GM12878 (cell line): ENCODE results near the gene CDCA8. TPM values are rescaled to one million over a fixed set of nuclear protein-coding genes. Genes with fewer than 3 reads are reported as not detected.

Experiments used
- ATAC-seq: fragments of 200-7000 bp; cut with Tn5 transposase; 3 replicates; pipeline ENCODE4 v1.9.1; 2020; ENCODE audit warnings: mild to moderate bottlenecking, moderate library complexity
- BruUV-seq: library from RNA; stranded (reverse); fragments of 400-500 nt; replicated peaks from 2 replicates; lab custom pipeline; 2021; lab: Mats Ljungman, UMichigan
- CTCF ChIA-PET: fragments of 300-600 bp; sonication (Branson Sonifier 250); formaldehyde crosslinking; extraction: SDS; loops from one replicate; lab custom pipeline; 2021; ENCODE audit warnings: inconsistent platforms; lab: Yijun Ruan, JAX
- POLR2A ChIA-PET: fragments of 350-600 bp; formaldehyde crosslinking; extraction: SDS; loops from one replicate; lab custom pipeline; 2021; ENCODE audit warnings: inconsistent platforms; lab: Charles Lee
- RAD21 ChIA-PET: fragments of 300-600 bp; sonication (Branson Sonifier 250); formaldehyde crosslinking; loops from one replicate; lab custom pipeline; 2023; ENCODE audit warnings: antibody characterized with exemption; ENCODE audit not compliant: unreplicated experiment; lab: Charles Lee
- SMC1A ChIA-PET: fragments of 300-600 bp; sonication (Branson Sonifier 250); formaldehyde crosslinking; loops from one replicate; lab custom pipeline; 2023; ENCODE audit not compliant: unreplicated experiment, uncharacterized antibody; lab: Charles Lee
- DNase-seq: peaks from one replicate; pipeline ENCODE4 v3.0.0-alpha.2; 2011; ENCODE audit warnings: low read depth, low spot score
- FAIRE-seq: peaks from 3 replicates; lab custom pipeline; 2011; peaks lifted over from hg19 to GRCh38; lab: Jason Lieb, UNC
- H2AFZ ChIP-seq: 2 replicates; pipeline ENCODE4 v1.6.0; 2011; ENCODE audit warnings: low read depth, low read length, control low read depth; ENCODE audit not compliant: control insufficient read depth
- H3K27ac ChIP-seq: 2 replicates; pipeline ENCODE4 v1.5.1; 2011; ENCODE audit warnings: control low read depth; ENCODE audit not compliant: control insufficient read depth, insufficient read depth
- H3K27me3 ChIP-seq, 2 experiments: replicated peaks in 1 of 2; 2 replicates each; pipeline versions ENCODE4 v1.6.0 to v1.6.1; 2011; ENCODE audit warnings: low read length in 1 of 2; ENCODE audit not compliant: control insufficient read depth in 2 of 2, insufficient read depth in 2 of 2
- H3K36me3 ChIP-seq, 2 experiments: 2 replicates each; pipeline ENCODE4 v1.5.1; 2011; ENCODE audit warnings: low read length in 1 of 2; ENCODE audit not compliant: control insufficient read depth in 2 of 2, insufficient read depth in 2 of 2
- H3K4me1 ChIP-seq: 2 replicates; pipeline ENCODE4 v1.6.1; 2011; ENCODE audit warnings: mild to moderate bottlenecking, low read length, moderate library complexity, mixed read lengths; ENCODE audit not compliant: control insufficient read depth, insufficient read depth
- H3K4me2 ChIP-seq: 2 replicates; pipeline ENCODE4 v1.6.0; 2011; ENCODE audit warnings: control low read depth; ENCODE audit not compliant: control insufficient read depth, insufficient read depth
- H3K4me3 ChIP-seq: fragments of 200-600 bp; sonication (generic); 2 replicates; pipeline ENCODE4 v1.5.1; 2016
- H3K79me2 ChIP-seq: 2 replicates; pipeline ENCODE4 v1.6.0; 2011; ENCODE audit warnings: low read length; ENCODE audit not compliant: control insufficient read depth, insufficient read depth
- H3K9ac ChIP-seq: 2 replicates; pipeline ENCODE4 v1.8.0; 2011; ENCODE audit warnings: low read length, control low read depth, mixed read lengths; ENCODE audit not compliant: control insufficient read depth, insufficient read depth
- H3K9me3 ChIP-seq: replicated peaks from 3 replicates; pipeline ENCODE4 v1.5.1; 2011; ENCODE audit warnings: mild to moderate bottlenecking, low read length; ENCODE audit not compliant: control insufficient read depth, insufficient read depth
- H4K20me1 ChIP-seq: 2 replicates; pipeline ENCODE4 v1.6.0; 2011; ENCODE audit not compliant: control insufficient read depth, insufficient read depth
- E2F4 ChIP-seq: IDR thresholded peaks from 2 replicates; pipeline ENCODE4 v1.6.1; 2012; ENCODE audit warnings: low read depth, low read length, improper control_type of control experiment
- E4F1 ChIP-seq: fragments of 450-650 bp; IDR thresholded peaks from 2 replicates; pipeline ENCODE4 v1.6.1; 2018; ENCODE audit warnings: borderline replicate concordance, mild to moderate bottlenecking; ENCODE audit not compliant: partially characterized antibody
- ESRRA ChIP-seq: IDR thresholded peaks from 2 replicates; pipeline ENCODE4 v1.6.1; 2012; ENCODE audit warnings: mild to moderate bottlenecking, low read length, improper control_type of control experiment
- ETV6 ChIP-seq, 2 experiments: fragments of 450-650 bp in 1 of 2; IDR thresholded peaks in 1 of 2; conservative IDR thresholded peaks in 1 of 2; 2 replicates each; pipeline ENCODE4 v1.6.1; 2014; ENCODE audit warnings: antibody characterized with exemption in 1 of 2, borderline replicate concordance in 1 of 2, low read depth in 1 of 2, mild to moderate bottlenecking in 1 of 2, moderate library complexity in 1 of 2
- EZH2 ChIP-seq: IDR thresholded peaks from 2 replicates; pipeline ENCODE4 v1.6.1; 2012; ENCODE audit warnings: low read depth, mild to moderate bottlenecking, control low read depth, inconsistent platforms, low read length, borderline replicate concordance; ENCODE audit not compliant: control insufficient read depth
- HSF1 ChIP-seq: fragments of 150-350 bp; IDR thresholded peaks from 2 replicates; pipeline ENCODE4 v1.6.1; 2014; ENCODE audit warnings: mild to moderate bottlenecking, low read depth, low read length
- KDM1A ChIP-seq: fragments of 200-600 bp; sonication (generic); IDR thresholded peaks from 2 replicates; pipeline ENCODE4 v1.6.1; 2016; ENCODE audit warnings: borderline replicate concordance
- MYB ChIP-seq: fragments of 150-350 bp; IDR thresholded peaks from 2 replicates; pipeline ENCODE4 v1.6.1; 2014; ENCODE audit warnings: mild to moderate bottlenecking, low read depth, low read length, borderline replicate concordance
- NR2F1 ChIP-seq: fragments of 450-650 bp; conservative IDR thresholded peaks from 2 replicates; pipeline ENCODE4 v1.6.1; 2017; ENCODE audit warnings: mild to moderate bottlenecking
- SIX5 ChIP-seq: IDR thresholded peaks from 2 replicates; pipeline ENCODE4 v1.6.1; 2011; ENCODE audit warnings: mild to moderate bottlenecking, low read depth, low read length, moderate library complexity; ENCODE audit not compliant: severe bottlenecking
- SUZ12 ChIP-seq: fragments of 200-600 bp; sonication (generic); IDR thresholded peaks from one replicate; pipeline ENCODE4 v1.6.1; 2018; ENCODE audit warnings: antibody characterized with exemption, mild to moderate bottlenecking; ENCODE audit not compliant: unreplicated experiment
- TCF7 ChIP-seq: IDR thresholded peaks from 2 replicates; pipeline ENCODE4 v1.6.1; 2014; ENCODE audit warnings: antibody characterized with exemption, borderline replicate concordance
- ZBTB11 ChIP-seq: fragments of 450-650 bp; formaldehyde crosslinking; IDR thresholded peaks from 2 replicates; pipeline ENCODE4 v1.5.0; 2022; ENCODE audit warnings: mild to moderate bottlenecking, missing genetic modification characterization
- ZSCAN29 ChIP-seq: fragments of 450-650 bp; IDR thresholded peaks from 2 replicates; pipeline ENCODE4 v1.6.1; 2017; ENCODE audit warnings: mild to moderate bottlenecking, moderate library complexity
- WGBS: methylation state at CpG from one replicate; pipeline ENCODE4 v1.1.6; 2016; ENCODE audit warnings: low lambda C conversion rate; ENCODE audit not compliant: insufficient replicate concordance, insufficient coverage; ENCODE audit errors: missing lambda C conversion rate; 5-methylcytosine and 5-hydroxymethylcytosine counted together
- in situ Hi-C: fragments of 300-500 bp; cut with MboI; formaldehyde crosslinking; loops from 9 replicates; pipeline ENCODE4 v1.14.3; 2018; ENCODE audit warnings: mixed read lengths
- intact Hi-C: fragments of 100-400 bp; cut with micrococcal nuclease; formaldehyde crosslinking; loops from one replicate; pipeline ENCODE4 v1.14.2; 2022; ENCODE audit not compliant: unreplicated experiment
- polyA plus RNA-seq, 11 experiments: library from polyadenylated mRNA; depleted of rRNA in 4 of 11; unstranded in 6 of 11; stranded (reverse) in 5 of 11; fragments of >200 nt; fragmentation: Nextera tagmentation in 4 of 11; fragmentation: Illumina TruSeq in 1 of 11; extraction: Ambion mirVana in 4 of 11; extraction: Trizol in 1 of 11; gene quantifications; 1 replicate in 1 of 11; 2 replicates in 10 of 11; pipeline versions ENCODE4 v1.2.1 to v1.2.3, GENCODE V29; 2011 to 2016; ENCODE audit warnings: inconsistent platforms in 2 of 11, missing spikeins in 2 of 11, low read depth in 1 of 11
- total RNA-seq, 4 experiments: library from RNA; depleted of rRNA in 3 of 4; stranded (reverse); fragments of >200 nt in 3 of 4; fragmentation: Illumina TruSeq in 1 of 4; extraction: Trizol in 1 of 4; gene quantifications; 2 replicates each; pipeline versions ENCODE4 v1.2.1 to v1.2.3, GENCODE V29; 2013 to 2021

The CDCA8 gene
- total and polyA plus RNA-seq, 10 of the 15 experiments (the other 5 are each of a cell fraction or from before 2014, with no cell fraction given): 21.3 to 98.1 (median 61.4) TPM

GRCh38 chr1:37741130-37741529 is 48.8 kb downstream of the CDCA8 start (continued):
- no peak for TF ChIP-seq SUZ12

- no peaks in the 10 kb centered on the region; a peak in 1 of 4 replicates for H3K27me3 ChIP-seq
- in situ Hi-C loops (no loop called here), intact Hi-C loops (no loop called here)
- DNase-seq (no peak), ATAC-seq (no peak), FAIRE-seq (no peak)
- no peak overlapping the region for H3K27ac ChIP-seq
- H3K79me2 ChIP-seq: no peaks in the 10 kb centered on the region
- no peaks in the 10 kb centered on the region for H4K20me1 ChIP-seq
- H3K9me3 ChIP-seq: no peaks in the 10 kb centered on the region; the same call in 2 of the 3 replicates
- whole genome bisulfite sequencing: 51% methylated on average over 6 of the region's 6 CpGs
- no peaks in the 10 kb centered on the region for H3K36me3 ChIP-seq
- no peak overlapping the region for H3K4me3 ChIP-seq
- POLR2A ChIA-PET: no interaction called here
- RAD21 ChIA-PET: no interaction called here
- no peak overlapping the region for H2AFZ ChIP-seq
- CTCF ChIA-PET: interaction anchor here (0.6 to 1.3 kb wide), 2 partner anchors 15 to 1085 kb away, joined by 3 to 4 read pairs; no protein-coding TSS in a partner anchor
- H3K4me2 ChIP-seq: no peak overlapping the region
- no peak overlapping the region for H3K9ac ChIP-seq
- BruUV-seq: no TSS peak
- no peaks in the 10 kb centered on the region for H3K4me1 ChIP-seq
- SMC1A ChIA-PET: interaction anchor here (0.7 kb wide), 1 partner anchor 160 kb away, joined by 3 read pairs; no protein-coding TSS in a partner anchor
- TF ChIP-seq SIX5 (no peak), KDM1A (no peak), NR2F1 (no peak), E4F1 (no peak), ZSCAN29 (no peak), TCF7 (no peak), HSF1 (no peak), ESRRA (no peak), ETV6 (conservative IDR thresholded peaks at IDR 0.05 in 1 of 2, IDR thresholded peaks at IDR 0.05 in 1 of 2; ENCODE audit: borderline replicate concordance in 1 of 2, low read depth in 1 of 2) (no peak), E2F4 (no peak), EZH2 (no peak), ZBTB11 (CRISPR knock-in tag) (no peak), MYB (no peak)
Measured at GRCh38 chr1:37741662-37742061, 49.3 kb downstream of the CDCA8 start.
